GM21423 (cell line): ENCODE results near the gene F2.

Experiments used
- ATAC-seq: cut with Tn5 transposase; IDR thresholded peaks from one replicate; pipeline ENCODE4 v1.9.1; 2021; ENCODE audit warnings: mild to moderate bottlenecking, moderate library complexity; ENCODE audit not compliant: unreplicated experiment

The F2 gene

DNA sequence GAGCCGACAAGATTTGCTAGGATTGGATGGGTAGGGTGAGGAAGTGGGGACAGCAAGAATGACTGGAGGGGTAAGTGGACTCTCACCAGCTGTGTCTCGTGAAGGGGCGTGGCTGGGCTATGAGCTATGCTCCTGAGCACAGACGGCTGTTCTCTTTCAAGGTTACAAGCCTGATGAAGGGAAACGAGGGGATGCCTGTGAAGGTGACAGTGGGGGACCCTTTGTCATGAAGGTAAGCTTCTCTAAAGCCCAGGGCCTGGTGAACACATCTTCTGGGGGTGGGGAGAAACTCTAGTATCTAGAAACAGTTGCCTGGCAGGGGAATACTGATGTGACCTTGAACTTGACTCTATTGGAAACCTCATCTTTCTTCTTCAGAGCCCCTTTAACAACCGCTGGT, 19.9 kb downstream of the F2 start:
- ATAC-seq: no peak

DNA sequence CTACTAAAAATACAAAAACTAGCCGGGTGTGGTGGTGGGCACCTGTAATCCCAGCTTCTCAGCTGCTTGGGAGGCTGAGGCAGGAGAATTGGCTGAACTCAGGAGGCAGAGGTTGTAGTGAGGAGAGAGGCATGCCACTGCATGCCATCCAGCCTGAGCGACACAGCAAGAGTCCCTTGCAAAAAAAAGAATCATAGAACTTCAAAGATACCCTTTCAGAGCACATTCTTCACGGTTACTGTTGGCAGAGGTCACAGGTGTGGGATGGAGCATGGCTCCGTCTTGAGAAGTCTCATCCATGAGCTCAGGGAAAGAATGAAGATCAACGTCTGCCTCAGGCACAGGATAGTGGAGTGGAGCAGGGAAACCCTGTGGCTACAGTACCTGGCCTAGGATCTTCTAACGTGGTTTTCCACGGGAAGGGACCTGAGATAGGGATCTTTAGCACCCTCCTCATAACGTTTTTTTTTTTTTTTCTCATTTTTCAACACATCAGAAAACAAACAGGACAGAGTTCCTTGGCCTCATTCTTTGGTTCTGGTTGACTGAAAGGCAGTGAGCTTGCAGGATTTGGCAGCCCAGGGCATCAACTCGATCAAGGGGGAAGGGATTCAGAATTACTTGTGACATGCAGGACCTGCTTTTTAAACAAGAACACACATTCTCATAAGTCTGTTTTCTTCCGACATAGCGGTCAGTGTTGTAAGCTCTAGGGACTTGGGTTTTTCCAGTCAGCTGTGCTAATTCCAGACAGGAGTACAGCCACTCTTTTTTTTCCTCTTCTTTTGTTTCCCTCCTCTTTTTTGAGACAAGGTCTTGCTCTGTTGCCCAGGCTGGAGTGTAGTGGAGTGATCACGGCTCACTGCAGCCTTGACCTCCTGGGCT, 22.8 kb downstream of the F2 start:
- no peak for ATAC-seq

GRCh38 chr11:46743043-46743442, 24.0 kb downstream of the F2 start:
- no peak for ATAC-seq

DNA sequence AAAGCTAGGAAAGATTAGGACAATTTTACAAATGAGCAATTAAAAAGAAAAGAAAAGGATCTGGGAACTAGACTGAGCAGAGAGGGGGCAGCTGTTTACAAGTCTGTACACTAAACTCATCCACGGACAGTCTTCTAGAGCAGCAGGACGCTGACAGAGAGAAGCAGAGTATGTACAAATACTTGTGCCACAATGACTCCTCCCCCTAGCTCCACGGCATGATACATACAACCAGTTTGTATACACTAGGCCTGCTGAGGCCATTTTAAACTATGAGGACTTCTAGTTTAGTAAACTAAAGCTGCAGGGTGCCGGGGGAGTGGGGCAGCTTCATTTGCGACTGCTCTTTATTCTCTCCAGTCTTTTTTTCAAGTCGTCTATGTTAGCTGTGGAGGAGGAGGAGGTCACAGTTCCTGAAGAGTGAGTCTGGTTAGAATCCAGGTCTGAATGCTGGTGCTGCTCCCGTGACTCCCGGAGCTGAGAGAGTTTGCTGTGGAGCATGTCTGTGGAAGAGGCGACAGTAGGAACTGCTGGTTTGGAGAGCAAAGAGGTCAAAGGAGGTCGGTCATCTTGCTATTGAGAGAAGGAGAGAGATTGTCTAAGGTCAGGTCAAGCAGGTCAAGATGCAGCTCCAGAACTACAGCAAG, 24.8 kb downstream of the F2 start:
- no peak for ATAC-seq

DNA sequence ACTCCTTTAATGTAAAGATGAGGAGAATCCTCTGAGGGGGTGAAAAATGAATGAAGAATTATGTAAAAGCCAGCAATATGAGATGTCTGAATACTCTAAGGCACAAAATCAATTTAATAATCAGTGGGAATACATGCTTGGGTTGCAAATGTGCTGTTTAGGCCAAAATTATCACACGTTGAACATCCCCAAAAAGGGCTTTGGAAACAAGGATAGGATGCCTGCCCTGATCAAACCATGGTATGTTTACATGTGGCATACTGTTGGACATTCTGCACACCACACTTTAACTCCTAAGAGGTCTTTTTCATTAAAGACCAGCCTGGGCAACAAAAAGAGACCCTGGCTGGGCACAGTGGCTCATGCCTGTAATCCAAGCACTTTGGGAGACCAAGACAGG, 26.3 kb downstream of the F2 start:
- ATAC-seq: no peak

DNA sequence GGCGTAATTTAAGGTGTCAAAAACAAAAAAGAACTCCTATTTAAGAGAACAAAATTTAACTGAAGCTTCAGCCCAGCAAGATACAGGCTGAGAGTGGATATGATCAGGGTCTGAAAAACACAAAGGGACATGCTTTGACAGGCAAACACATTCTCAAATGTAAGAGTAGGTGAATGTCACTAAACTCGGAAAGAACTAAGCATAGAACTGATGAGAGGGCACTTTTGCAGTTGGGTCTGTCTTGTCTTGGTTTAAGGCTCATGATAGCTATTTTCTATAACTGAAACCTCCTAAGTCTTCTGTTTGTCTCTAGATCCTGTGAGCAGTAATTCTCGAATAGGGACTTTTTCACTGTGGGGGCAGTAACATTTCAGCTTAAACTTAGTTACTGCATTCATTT, 27.0 kb downstream of the F2 start:
- no peak for ATAC-seq

DNA sequence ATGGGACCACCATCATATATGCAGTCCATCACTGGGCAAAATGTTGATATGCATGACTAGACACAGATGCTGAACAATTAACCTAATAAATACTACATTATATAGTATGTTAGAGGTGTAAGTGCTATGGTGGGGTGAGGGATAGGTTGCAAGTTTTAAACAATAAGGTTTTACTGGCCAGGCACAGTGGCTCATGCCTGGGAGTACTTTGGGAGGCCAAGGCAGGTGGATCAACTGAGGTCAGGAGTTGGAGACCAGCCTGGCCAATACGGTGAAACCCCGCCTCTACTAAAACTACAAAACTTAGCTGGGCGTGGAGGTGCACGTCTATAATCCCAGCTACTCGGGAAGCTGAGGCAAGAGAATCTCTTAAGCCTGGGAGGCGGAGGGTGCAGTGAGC, 28.1 kb downstream of the F2 start:
- ATAC-seq: no peak

DNA sequence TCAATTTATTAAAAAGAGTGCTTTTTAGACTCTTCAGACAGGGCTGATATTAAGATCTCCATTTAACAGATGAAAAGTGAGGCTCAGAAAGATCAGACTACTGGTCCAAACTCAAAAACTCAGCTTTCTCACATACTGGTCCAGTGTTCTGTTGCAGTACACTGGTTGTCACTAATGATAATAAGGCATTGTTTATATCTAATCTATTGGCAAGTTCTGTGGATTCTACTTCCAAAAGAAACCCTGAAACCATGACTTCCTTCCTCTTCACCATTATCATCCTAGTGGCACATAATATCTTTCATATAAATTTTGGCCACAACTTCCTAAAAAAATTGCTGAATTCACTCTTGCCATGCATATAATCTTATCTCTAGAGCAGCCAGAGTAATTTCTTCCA, 36.9 kb downstream of the F2 start:
- no peak for ATAC-seq

GRCh38 chr11:46759196-46759595, 40.2 kb downstream of the F2 start:
- no peak for ATAC-seq

DNA sequence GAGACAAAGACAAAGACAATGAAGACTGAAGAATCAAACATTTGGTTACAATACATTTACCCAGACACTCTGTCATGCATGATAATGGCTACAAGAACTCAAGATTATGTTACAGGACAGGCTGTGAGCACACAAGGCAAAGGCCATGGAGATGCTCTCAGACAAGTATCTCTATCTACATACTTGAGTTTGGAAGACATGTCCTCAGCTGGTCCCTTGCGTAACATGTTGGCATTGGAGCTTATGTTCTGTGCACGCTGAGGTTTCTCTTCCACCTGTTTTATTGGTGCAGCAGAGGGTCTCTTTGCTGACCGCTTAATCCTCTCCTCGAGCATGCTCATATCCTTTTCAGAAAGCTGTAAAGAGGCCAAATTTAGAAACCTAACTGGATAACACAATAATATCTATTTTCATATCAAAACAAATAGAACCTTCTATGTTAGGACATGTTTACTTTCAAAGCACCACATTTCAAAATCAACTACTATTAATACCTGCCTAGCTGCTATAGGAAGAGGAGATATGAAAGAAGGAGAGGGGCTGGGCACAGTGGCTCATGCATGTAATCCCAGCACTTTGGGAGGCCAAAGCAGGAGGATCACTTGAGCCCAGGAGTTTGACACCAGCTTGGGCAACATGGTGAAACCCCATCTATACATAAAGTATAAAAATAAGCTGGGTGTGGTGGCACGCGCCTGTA, 41.6 kb downstream of the F2 start:
- ATAC-seq: no peak

- ATAC-seq: no peak
These were observed 42.8 kb downstream of the F2 start for GRCh38 chr11:46761807-46762206.

GRCh38 chr11:46762248-46762647, 43.2 kb downstream of the F2 start:
- ATAC-seq: no peak

DNA sequence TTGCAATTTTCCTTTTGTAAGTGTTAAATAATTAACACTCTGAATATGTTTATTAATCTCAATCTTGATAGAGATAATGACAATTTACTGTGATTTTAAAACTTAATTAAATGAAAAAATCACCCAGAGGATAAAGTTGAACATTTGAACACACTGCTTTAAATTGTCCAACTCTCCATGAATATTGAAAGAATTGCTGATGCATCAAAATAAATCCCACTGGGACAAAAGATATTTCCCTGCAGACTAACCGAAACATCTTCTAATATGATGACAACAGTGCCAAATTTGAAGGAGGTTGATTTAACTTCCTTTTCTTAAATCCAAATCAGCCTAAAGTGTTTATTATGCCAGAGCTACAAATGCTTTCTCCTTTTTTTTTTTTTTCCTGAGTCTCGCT, 47.6 kb downstream of the F2 start:
- ATAC-seq: no peak

GRCh38 chr11:46769636-46770221, 50.7 kb downstream of the F2 start:
- no peak for ATAC-seq

- no peak for ATAC-seq
These were observed 57.9 kb downstream of the F2 start for GRCh38 chr11:46776878-46777277.

DNA sequence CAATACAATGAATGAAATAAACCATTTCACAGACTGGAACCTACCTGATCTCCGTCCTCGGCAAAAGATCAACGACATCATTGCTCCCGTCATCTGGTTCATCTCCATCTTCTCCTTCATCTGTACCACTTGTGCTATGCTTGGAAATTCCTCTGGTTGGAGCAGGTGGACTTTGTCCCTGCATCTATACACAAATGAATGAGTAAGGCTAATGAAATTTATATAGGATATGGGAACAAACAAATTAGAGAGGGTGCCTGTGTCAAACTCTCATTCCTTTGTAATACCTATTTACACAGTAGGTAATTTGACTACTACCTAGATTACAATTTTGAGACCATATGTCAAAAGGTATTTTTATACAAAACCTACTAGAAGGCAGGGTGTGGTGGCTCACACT, 59.4 kb downstream of the F2 start:
- no peak for ATAC-seq
